SIG-M5 treated with dmso at 0.1 percent for 504 hours (cell line): ENCODE data around the gene APOBEC3B.
A peak's percentile ranks its signal among the peaks of the same experiment; 100 is the strongest.
"Not testable (repeated sequence)": the region's sequence is repeated elsewhere in the genome, so short reads cannot be mapped to it uniquely, and the experiment has no call there.

Source experiments
- DNase-seq: peaks from one replicate; lab custom pipeline; 2025; ENCODE audit not compliant: unreplicated experiment; lab: John Stamatoyannopoulos, UW

APOBEC3B gene

DNA sequence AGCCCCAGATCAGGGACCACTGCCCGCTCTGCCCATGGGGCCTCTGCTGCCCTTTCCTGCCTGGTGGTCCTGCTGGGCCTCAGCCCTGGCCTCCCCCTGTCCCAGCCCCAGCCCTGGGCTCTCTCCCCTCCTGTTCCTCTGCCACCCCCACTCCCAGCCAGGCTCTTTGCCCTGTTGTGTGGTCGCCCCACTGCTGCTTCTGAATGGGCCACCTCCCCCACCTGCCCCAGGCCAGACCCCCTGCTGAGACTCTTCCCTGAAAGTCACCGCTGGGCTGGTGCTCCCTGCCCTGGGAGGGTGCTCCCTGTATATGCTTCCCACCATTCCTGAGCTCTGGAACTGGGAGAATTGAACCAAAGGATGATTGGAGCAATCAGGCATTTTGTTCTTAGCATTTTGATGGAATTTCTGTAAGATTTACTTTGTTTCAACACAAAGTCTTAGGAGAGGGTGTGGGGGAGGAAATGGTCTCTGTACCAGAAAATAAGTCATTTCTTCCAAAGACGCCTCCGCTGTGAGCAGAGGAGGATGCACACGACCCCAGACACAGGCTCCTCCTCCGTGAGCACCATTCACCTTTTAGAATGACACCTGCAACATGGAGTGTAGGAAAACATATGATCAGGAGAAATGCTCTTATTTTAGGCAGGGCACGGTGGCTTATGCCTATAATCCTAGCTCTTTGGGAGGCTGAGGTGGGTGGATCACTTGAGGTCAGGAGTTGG, 5.2 kb downstream of the APOBEC3B start:
- no peak for DNase-seq

- DNase-seq = no peak
Observed at GRCh38 chr22:38989466-38989865, 7.3 kb downstream of the APOBEC3B start.

DNA sequence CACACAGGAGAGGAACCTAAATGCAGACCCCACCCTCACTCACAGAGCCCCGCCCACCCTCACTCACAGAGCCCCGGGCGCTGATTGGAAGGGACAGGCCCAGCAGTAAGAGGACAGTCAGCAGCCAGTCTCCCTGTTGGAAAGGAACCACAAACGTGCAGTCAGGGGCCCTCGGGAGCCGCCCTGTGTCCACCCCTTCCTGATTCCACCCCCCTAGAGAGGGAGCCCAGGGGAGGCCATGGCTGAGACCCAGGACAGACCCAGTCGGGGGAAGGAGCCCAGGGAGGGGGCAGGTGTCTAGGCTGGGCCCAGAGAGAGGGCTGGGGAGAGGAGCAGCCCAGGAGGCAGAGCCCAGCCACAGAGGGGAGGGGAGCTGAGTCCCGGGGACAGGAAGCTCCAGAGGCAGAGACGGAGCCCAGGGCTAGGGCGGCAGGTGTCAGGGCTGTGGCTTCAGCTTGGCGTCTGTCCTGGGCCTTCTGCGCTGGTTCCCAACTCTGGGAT, 10.8 kb downstream of the APOBEC3B start:
- DNase-seq = not testable (repeated sequence)

GRCh38 chr22:38996105-38996504, 14.0 kb downstream of the APOBEC3B start:
- DNase-seq = no peak

DNA sequence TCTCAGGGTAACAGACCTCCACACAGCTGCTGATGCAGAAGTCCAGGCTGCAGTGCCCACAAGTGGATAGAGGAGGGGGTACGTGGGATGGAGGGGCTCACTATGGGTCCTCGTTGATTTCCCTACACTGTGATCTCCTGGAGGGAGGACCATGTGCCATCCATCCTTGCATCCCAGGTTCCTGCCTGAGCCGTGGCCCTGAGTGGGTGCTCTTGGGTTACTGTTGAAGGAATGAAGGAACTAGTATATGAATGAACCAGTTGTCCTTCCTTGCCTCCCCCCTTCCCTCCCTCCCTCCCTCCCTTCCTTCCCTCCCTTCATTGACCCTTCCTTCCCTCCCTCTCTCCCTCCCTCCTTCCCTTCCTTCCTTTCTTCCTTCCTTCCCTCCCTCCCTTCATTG, 15.4 kb downstream of the APOBEC3B start:
- DNase-seq = no peak

DNA sequence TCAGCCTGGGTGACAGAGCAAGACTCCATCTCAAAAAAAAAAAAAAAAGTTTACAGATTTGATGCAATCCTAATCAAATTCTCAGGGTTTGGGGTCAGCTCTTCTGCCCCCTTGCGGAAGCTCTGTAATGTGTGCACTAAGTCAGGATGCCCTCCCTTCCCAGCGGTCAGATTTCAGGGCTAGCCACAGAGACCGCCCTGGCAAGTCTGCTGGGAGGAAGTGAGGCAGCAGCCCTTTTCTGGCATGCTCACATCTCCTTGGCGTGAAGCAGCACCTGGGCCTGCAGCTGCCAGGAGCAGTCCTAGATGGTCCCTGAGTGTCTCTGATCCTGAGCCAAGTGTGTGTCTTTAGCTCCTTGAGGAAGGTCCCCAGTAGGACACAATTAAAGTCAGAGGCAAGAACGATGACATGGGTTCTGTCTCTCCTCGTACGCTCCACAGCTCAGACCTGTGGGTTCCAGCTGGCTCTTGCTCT, 21.1 kb downstream of the APOBEC3B start:
- peak; percentile 75 for DNase-seq

- DNase-seq = no peak
Observed at GRCh38 chr22:39007177-39007576, 25.0 kb downstream of the APOBEC3B start.

GRCh38 chr22:39008271-39008850, 26.2 kb downstream of the APOBEC3B start:
- not testable (repeated sequence) for DNase-seq

GRCh38 chr22:39010946-39011345, 28.8 kb downstream of the APOBEC3B start:
- no peak for DNase-seq

DNA sequence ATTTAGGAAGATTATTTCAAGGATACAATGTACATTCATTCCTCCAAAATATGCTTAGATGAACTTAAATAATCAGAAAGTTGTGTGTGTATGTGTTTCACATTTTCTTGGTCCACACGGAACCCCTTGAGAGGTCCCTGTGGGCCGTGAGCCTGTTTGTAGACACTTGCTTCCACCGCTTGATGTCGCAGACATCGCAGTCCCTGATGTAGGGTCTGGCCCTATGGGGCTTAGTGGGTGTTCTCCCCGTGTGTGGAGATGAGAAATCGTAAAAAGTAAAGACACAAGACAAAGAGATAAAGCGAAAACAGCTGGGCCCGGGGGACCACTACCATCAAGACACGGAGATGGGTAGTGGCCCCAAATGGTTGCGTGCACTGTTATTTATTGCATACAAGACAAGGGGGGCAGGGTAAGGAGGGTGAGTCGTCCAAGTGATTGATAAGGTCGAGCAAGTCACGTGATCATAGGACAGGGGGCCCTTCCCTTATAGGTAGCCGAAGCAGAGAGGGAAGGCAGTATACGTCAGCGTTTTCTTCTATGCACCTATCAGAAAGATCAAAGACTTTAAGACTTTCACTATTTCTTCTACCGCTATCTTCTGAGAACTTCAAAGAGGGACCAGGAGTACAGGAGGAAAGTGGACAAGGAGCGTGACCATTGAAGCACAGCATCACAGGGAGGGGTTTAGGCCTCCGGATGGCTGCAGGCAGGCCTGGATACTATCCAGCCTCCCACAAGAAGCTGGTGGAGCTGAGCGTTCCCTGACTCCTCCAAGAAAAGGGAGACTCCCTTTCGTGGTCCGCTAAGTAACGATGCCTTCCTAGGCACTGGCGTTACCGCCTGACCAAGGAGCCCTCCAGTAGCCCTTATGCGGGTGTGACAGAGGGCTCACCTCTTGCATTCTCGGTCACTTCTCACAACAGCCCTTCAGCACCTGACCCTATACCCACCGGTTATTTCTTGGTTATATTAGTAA, 30.7 kb downstream of the APOBEC3B start:
- DNase-seq = no peak

DNA sequence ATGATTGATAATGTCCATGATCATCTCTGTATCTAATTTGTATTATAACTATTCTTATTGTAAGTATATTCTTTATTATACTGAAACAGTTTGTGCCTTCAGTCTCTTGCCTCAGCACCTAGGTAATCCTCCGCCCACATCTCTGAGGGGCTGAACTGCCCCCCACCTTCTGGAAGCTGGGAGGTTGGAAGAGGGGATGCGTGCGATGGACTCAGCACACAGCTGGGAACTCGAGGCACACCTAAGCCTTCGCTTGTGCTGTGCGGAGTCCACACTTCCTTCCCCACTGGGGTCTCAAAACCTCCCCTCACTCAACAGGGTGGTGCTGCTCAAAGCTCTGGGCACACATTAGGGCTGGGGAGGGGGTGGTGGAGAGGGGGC, 31.4 kb downstream of the APOBEC3B start:
- not testable (repeated sequence) for DNase-seq

GRCh38 chr22:39013942-39014722, 32.0 kb downstream of the APOBEC3B start, which contains the start of gene APOBEC3C:
Gene APOBEC3C (plus strand): TSS chr22:39014257. CDS start chr22:39014363, 106 bp downstream.
- DNase-seq = peak; percentile 78

DNA sequence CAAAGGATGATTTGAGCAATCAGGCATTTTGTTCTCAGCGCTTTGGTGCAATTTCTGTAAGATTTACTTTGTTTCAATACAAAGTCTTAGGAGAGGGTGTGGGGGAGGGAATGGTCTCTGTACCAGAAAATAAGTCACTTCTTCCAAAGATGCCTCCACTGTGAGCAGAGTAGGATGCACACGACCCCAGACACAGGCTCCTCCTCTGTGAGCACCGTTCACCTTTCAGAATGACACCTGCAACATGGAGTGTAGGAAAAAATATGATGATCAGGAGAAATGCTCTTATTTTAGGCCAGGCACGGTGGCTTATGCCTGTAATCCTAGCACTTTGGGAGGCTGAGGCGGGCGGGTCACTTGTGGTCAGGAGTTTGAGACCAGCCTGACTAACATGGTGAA, 32.6 kb downstream of the APOBEC3B start:
- not testable (repeated sequence) for DNase-seq

DNA sequence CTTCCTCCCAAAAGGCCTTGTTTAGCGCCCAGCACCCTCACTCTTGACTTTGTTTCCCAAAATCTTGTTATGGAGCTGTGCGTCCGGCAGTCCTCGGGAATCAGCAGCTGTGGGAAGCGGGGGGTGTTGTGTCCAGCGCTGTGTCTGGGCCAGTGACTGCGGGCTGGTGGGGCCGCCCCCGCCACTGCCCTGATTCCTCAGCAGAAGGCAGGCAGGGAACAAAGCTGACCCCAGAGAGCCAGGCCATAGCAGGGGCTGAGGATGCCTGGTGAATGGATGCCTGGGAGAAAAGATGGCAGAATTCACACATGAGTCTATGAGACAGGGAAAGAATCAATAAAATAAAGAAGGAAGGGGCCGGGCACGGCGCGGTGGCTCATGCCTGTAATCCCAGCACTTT, 34.4 kb downstream of the APOBEC3B start:
- DNase-seq = no peak

GRCh38 chr22:39017596-39018365, 35.6 kb downstream of the APOBEC3B start:
- no peak for DNase-seq

GRCh38 chr22:39020021-39020651, 38.0 kb downstream of the APOBEC3B start:
- not testable (repeated sequence) for DNase-seq

DNA sequence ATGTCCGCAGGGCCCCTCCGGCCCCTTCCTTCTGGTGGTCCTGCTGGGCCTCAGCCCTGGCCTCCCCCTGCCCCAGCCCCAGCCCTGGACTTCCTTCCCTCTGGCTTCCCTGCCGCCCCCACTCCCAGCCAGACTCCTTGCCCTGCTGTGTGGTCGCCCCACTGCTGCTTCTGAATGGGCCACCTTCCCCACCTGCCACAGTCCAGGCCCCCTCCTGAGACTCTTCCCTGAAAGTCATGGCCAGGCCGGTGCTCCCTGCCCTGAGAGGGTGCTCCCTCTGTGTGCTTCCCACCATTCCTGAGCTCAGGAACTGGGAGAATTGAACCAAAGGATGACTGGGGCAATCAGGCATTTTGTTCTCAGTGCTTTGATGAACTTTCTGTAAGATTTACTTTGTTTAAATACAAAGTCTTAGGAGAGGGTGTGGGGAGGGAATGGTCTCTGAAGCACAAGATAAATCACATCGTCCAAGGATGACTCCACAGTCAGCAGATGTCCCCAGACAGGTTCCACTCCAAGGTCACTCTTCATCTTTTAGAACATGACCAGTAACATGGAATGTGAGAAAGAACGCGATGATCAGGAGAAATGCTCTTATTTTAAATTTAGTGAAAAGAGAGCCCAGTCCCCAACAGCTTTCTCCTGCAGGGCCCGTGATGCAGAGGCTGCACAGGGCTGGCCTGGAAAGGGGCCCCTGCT, 39.6 kb downstream of the APOBEC3B start:
- no peak for DNase-seq

DNA sequence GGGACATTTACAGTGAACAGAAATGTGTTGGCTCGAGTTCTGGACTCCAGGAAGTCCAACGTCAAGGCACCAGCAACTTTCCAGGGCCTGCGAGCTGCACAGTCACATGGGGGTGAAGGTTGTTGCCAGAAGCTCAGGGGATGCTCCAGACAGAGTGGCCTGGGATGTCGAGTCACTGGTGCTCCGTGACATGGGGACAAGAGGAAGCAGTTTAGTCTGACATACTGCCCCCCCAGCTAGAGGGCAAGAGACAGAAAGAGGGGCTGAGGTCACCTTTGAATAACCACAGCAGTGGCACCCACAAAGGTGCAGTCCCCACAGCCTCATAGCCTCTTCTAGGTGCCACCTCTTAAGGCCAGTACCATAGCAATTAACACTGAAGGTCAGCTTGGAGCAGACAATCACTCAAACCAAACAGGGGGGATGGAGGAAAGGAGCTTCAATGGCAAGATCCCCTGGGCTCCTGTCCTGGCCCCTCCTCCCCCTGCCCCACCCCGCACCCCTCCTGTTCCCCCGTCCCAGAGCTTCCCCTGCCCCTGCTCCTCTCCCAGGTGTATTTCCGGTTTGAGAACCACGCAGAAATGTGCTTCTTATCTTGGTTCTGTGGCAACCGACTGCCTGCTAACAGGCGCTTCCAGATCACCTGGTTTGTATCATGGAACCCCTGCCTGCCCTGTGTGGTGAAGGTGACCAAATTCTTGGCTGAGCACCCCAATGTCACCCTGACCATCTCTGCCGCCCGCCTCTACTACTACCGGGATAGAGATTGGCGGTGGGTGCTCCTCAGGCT, 42.6 kb downstream of the APOBEC3B start:
- no peak for DNase-seq
